HS-27A (cell line): ENCODE measurements around the gene NDUFS6.
"Not testable (repeated sequence)": the region's sequence is repeated elsewhere in the genome, so short reads cannot be mapped to it uniquely, and the experiment has no call there.

Experiments
- DNase-seq: peaks from one replicate; pipeline ENCODE4 v3.0.0-alpha.2; 2012; ENCODE audit warnings: low read depth, missing footprints

The NDUFS6 gene

GRCh38 chr5:1783216-1783554, 18.0 kb upstream of the NDUFS6 start:
- no peak for DNase-seq

- no peak for DNase-seq
Measured at GRCh38 chr5:1784197-1785050, 16.8 kb upstream of the NDUFS6 start.

- DNase-seq: no peak
Measured at GRCh38 chr5:1785062-1785461, 16.1 kb upstream of the NDUFS6 start.

GRCh38 chr5:1785984-1786383, 15.2 kb upstream of the NDUFS6 start:
- DNase-seq: no peak

GRCh38 chr5:1786621-1787471, 14.4 kb upstream of the NDUFS6 start:
- no peak for DNase-seq

- DNase-seq: no peak
Measured at GRCh38 chr5:1787472-1788047, 13.6 kb upstream of the NDUFS6 start.

- DNase-seq: no peak
Measured at GRCh38 chr5:1788200-1788599, 13.0 kb upstream of the NDUFS6 start.

- DNase-seq: no peak
Measured at GRCh38 chr5:1788828-1789227, 12.4 kb upstream of the NDUFS6 start.

- not testable (repeated sequence) for DNase-seq
Measured at GRCh38 chr5:1789438-1789833, 11.8 kb upstream of the NDUFS6 start.

GRCh38 chr5:1789834-1790471, 11.3 kb upstream of the NDUFS6 start:
- peak; percentile 43 for DNase-seq

GRCh38 chr5:1791176-1791575, 10.0 kb upstream of the NDUFS6 start:
- DNase-seq: no peak

- no peak for DNase-seq
Measured at GRCh38 chr5:1792842-1793266, 8.4 kb upstream of the NDUFS6 start.

GRCh38 chr5:1793301-1793740, 7.9 kb upstream of the NDUFS6 start:
- no peak for DNase-seq

GRCh38 chr5:1793966-1794900, 7.0 kb upstream of the NDUFS6 start:
- no peak for DNase-seq

- no peak for DNase-seq
Measured at GRCh38 chr5:1794901-1795290, 6.3 kb upstream of the NDUFS6 start.

- no peak for DNase-seq
Measured at GRCh38 chr5:1795506-1795905, 5.7 kb upstream of the NDUFS6 start.

- no peak for DNase-seq
Measured at GRCh38 chr5:1795931-1796330, 5.3 kb upstream of the NDUFS6 start.

- no peak for DNase-seq
Measured at GRCh38 chr5:1796371-1797102, 4.7 kb upstream of the NDUFS6 start.

- DNase-seq: no peak
Measured at GRCh38 chr5:1797103-1797800, 4.0 kb upstream of the NDUFS6 start.

- no peak for DNase-seq
Measured at GRCh38 chr5:1797855-1798254, 3.4 kb upstream of the NDUFS6 start.
